Adrenal gland (tissue), 5 donors: ENCODE results near the gene ID1.

Experiments used
- CTCF ChIP-seq, 6 experiments: fragments of 450-650 bp in 4 of 6; fragments of 200-600 bp in 2 of 6; sonication (generic) in 1 of 6; IDR thresholded peaks; 1 replicate in 5 of 6; 2 replicates in 1 of 6; pipeline versions ENCODE4 v1.5.1 to v1.8.0; 2016 to 2021; ENCODE audit warnings: antibody characterized with exemption in 6 of 6, mild to moderate bottlenecking in 2 of 6, moderate library complexity in 1 of 6
- POLR2A ChIP-seq, 2 donors: fragments of 450-650 bp; IDR thresholded peaks; one replicate each; pipeline ENCODE4 v1.6.1; 2017; ENCODE audit warnings: antibody characterized with exemption in 2 of 2, mild to moderate bottlenecking in 2 of 2, moderate library complexity in 1 of 2
- donor health status: DM: no; HTN: no; CAD: no.

- TF ChIP-seq CTCF (IDR thresholded peaks at IDR 0.05) (peak; percentile 73 to 84 (median 78)), POLR2A (IDR thresholded peaks at IDR 0.05) (no peak)
Measured at GRCh38 chr20:31560094-31560745, 44.9 kb upstream of the ID1 start.
